Measurements from ENCODE around the gene CIRBP.

The CIRBP gene

DNA sequence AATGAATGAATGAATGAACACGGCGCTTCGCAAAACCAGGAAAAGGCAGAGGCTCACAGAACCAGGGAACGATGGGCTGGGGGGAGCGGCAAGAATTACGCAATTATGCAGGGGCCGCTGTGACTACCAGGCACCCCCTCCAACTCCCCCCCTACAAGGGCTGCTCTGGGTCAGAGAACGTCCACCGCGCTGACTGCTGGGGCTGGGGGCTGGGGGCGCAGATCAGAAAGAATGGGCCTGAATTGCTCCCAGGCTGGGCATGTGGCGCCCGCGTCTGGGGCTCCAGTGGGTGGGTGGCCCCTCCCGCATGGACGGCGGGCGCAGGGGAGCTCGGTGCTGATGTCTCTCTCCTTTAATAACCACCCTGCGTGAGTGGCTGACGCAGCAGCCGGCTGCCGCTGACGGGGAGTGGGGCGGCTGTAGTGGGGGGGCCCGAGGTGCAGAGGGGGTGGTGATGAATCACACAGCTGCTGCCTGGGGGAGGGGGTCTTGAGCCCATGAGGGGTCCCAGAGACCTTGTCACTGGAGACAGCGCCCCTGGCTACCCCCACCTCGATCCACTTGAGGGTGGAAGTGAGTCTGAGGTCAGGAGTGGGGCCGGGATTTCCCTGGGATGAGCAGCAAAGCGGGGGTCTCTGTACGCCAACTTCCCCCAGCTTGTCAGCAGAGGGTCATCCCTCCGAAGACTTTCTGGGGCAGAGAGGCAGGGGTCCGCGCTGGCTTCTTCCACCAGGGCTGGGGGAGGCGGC is 1.5 kb upstream of the CIRBP start:
- DNase-seq (ENCODE audit: low read depth, low spot score): no peak

DNA sequence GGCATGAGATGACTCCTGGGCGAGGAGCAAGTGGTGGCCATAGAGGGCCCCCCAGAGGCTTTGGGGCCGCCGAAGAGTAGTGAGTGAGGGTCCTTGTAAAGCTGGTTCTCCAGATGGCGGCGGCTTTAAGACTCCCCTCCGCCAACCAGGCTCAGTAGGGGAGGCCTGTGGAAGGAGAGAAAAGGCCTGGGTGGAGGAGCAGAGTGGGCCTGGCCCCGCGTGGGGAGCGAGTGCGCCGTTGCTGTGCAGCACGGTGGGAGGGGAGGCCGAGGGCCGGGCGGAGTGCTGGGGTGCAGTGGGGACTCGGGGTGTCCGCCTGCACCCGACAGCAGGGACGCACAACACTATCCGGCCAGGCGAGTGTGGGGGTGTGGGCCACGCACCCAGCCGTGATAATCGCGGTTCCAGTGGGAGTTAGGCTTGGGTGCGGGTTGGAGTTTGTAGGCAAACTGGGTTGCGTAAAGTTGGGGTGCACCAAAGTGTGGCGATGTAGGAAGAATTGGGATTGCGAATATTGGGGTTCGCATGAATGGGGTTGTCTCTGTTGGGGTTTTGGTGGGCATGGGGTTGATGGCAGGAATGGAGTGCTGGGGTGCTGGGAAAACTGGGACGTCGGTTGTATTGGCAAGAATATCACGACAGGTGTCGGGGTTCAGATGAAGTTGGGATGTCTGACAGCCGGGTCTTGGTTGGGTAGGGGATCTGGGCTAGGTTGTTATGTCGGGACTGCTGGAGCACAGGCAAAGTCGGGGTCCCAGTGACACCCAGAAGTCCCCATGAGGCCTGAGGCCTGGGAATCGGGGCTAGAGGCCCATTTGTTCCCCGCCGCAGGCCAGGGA is 687 bp upstream of the CIRBP start:
- DNase-seq (ENCODE audit: low read depth, low spot score): no peak

DNA sequence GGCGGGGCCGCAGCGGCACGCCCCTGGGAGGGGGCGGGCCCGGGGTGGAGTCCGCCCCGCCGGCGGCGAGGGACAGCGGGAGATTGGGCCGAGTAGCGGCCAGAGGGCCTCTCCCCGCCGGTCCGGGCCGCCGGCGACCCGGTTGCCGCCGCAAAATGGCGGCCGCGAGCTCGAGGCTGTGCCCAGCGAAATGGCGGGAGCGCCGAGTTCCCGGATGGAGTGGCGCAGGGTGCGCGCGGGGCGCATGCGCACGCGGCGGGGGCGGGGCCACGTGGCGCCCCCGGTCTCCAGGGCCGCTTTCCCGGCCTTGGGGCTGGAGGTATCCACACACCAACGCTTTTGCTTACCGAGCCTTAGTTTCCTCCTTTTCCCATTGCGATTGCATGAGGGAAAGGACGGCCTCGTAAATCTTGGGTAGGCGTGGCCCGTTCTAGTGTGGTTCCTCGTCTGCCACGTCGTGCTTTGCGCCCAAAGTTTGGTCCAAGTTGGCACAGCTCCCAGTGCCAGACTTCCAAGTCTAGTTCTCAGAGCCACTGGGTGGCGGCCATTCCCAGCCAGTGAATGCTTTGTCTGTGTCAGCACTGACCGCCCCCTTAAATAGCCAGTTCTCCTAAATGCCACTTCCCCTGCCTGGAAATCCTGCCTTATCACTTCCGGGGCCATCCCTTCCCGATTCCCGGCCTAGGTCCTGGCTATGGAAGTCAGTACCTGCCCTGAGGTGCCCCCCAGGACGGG is 513 bp downstream of the CIRBP start:
- DNase-seq (ENCODE audit: low read depth, low spot score): peak; percentile 88

DNA sequence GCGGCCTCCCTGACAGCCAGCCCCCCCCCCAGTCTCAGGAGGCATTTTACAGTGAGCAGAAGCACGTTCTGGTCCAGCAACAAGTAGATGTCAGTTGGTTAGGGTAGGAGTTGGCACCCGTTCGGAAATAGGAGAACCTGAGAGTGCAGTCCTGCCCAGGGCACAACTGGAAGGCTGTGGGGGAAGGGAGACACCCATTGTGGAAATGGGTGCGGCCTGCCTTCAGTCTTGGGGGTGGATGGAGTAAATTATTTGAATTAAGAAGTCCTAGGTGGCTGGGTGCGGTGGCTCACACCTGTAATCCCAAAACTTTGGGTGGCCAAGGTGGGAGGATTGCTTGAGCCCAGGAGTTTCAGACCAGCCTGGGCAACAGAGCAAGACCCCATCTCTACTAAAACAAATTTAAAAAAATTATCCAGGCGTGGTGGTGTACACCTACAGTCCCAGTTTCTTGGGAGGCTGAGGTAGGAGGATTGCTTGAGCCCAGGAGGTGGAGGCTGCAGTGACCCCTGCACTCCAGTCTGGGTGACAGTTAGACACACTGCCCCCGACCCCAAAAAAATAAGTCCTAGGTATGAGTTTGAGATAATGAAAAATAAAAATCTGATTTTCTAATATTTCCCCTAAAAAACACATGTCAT is 1.2 kb downstream of the CIRBP start:
- DNase-seq (ENCODE audit: low read depth, low spot score): no peak

DNA sequence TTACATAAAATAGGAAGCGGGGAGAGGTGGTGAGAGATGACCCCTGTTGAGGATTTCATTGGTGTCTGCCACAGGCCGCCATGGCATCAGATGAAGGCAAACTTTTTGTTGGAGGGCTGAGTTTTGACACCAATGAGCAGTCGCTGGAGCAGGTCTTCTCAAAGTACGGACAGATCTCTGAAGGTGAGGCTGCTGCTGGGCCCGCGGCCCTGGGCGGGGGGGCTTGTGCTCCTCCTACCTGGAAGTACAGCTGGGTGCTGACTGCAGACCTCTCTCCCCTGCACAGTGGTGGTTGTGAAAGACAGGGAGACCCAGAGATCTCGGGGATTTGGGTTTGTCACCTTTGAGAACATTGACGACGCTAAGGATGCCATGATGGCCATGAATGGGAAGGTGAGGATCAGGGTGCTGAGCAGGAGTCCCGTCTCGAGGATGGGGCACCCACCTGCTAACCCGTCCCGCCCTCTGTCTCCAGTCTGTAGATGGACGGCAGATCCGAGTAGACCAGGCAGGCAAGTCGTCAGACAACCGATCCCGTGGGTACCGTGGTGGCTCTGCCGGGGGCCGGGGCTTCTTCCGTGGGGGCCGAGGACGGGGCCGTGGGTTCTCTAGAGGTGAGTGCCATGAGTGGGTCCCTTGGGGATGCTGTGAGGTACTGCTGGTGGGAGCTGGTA is 1.9 kb downstream of the CIRBP start:
- no peak for DNase-seq (ENCODE audit: low read depth, low spot score)

DNA sequence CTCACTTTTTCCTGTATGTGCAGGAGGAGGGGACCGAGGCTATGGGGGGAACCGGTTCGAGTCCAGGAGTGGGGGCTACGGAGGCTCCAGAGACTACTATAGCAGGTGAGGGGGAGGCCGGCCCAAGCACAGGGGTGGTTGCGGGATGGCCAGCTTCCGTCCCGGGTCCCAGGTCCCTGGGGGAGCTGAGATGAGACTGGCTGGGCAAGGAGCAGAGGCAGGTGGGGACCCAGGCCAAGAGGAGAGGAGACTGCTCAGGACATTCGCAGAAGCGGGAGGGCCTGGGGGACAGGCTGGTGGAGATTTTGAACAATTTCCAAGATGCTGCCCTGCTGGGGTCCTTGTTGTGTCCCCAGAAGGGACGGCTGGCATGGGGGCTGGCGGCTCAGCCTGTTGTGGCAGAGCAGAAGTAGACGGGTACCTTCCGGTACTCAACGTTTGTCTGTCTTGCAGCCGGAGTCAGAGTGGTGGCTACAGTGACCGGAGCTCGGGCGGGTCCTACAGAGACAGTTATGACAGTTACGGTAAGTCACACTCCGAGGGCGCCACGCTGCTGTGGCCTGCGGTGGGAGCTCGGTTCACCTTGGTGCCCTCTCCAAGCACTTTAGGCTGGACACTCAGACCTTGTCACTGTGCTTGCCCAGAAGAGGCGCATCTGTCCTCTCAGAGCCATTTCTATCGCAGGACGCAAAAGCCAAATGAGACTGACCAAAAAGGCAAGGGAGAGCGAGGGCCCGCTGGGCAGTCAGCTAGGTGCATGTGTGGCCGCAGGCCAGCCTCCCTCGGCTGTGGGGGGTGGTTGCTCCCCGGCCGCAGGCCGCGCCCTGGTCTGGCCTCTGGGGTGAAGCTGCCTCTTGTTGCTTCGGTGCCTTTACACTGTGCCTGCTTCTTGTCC is 2.6 kb downstream of the CIRBP start:
- DNase-seq (ENCODE audit: low read depth, low spot score): no peak

DNA sequence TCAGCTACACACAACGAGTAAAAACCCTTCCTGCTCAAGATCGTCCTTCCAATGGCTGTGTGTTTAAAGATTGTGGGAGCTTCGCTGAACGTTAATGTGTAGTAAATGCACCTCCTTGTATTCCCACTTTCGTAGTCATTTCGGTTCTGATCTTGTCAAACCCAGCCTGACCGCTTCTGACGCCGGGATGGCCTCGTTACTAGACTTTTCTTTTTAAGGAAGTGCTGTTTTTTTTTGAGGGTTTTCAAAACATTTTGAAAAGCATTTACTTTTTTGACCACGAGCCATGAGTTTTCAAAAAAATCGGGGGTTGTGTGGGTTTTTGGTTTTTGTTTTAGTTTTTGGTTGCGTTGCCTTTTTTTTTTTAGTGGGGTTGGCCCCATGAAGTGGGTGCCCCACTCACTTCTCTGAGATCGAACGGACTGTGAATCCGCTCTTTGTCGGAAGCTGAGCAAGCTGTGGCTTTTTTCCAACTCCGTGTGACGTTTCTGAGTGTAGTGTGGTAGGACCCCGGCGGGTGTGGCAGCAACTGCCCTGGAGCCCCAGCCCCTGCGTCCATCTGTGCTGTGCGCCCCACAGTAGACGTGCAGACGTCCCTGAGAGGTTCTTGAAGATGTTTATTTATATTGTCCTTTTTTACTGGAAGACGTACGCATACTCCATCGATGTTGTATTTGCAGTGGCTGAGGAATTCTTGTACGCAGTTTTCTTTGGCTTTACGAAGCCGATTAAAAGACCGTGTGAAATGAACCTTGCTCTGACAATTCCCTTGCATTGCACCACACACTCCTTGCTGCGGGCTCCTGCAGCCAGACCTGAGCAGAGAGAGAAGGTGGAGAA is 3.5 kb downstream of the CIRBP start:
- no peak for DNase-seq (ENCODE audit: low read depth, low spot score)

DNA sequence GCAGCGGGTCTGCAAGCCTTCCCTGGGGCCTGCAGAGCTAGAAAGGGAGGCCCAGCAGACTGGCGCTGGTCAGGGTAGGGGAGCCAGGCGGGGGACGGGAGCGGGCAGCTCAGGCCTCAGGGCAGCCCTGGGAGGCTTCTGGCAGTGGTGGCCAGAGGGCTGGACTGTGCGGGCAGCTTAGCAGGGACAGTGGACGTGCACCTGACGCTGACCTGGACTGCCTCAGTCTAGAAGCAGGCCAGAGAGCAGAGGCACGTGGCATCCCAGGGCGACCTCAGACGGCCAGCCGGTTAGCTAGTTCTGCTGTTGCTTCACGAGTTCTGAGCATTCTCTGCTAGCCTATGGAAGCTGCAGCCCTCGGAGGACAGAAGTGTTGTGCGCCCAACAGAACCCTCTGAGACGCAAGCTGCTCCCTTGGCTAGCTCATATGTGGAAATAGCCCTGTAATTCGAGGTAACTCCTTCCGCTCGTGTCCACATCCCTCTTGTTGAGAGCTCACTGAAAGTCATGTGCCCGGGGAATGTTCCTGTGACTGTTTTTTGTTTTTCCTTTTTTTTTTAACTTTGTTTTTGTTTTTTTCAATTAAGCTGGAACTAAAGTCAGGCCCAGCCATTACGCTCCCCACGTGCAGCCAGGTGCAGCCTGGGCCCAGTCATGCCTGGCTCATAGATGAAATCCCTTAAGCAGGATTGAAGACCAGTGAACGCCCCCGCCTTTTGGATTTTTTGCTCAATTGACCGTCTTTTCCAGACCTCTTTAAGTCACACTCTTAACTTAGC is 4.3 kb downstream of the CIRBP start:
- DNase-seq (ENCODE audit: low read depth, low spot score): no peak

DNA sequence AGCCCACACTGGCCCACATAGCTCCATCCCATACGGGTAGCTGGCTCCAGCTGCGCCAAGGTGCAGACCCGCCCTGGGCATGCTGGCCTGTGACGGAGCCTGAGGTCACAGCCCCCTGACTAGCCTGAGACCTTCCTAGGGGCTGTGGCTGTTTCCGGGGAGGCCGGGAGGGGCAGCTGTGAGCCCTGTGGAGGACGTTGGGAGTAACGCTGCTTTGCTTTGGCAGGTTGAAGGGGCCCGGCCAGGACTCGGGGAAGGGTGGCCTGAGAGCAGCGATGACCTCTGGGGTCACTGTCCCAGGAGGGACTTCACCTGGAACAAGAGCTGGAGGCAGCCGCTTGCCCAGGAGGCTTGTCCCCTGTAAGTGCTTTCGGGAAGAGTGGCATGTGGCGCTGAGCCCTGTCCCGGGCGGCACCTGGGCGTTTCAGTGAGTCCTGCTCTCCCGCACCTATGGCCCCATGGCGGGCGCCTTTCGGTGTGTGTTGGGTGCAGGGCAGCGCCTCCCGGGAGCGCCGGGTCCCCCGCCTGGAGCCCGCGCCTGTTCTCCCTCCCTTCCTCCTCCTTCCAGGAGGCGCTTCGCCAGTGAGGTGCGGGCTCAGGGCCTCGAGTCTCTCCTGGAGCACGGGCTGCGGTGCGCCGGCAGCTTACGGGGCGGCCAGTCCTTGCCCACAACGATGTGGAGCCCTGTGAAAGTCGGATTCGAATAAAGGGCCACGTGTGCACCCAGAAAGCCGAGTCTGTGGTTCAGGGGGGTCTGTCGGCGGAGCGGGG is 5.1 kb downstream of the CIRBP start:
- peak; percentile 62 for DNase-seq (ENCODE audit: low read depth, low spot score)

DNA sequence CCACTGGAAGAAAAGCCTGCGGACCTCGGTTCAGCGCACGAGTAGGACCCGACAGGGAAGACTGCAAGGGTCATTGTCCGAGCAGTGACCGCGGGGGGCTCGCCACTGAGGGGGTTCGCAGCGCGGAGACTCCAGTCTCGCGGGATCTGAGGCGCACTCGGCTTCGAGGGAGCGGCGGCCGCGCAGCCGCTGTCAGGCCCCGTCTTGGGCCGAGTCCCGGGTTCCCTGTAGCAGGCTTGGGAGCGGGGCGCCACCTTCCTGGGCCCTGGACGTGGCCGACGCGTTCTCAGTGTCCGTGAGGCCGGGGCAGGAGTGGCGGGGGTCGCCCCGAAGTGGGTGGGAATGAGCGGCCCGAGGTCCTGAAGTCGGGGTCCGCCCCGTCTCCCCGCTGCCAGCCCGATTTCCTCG is 5.7 kb downstream of the CIRBP start:
- DNase-seq (ENCODE audit: low read depth, low spot score): peak; percentile 50

DNA sequence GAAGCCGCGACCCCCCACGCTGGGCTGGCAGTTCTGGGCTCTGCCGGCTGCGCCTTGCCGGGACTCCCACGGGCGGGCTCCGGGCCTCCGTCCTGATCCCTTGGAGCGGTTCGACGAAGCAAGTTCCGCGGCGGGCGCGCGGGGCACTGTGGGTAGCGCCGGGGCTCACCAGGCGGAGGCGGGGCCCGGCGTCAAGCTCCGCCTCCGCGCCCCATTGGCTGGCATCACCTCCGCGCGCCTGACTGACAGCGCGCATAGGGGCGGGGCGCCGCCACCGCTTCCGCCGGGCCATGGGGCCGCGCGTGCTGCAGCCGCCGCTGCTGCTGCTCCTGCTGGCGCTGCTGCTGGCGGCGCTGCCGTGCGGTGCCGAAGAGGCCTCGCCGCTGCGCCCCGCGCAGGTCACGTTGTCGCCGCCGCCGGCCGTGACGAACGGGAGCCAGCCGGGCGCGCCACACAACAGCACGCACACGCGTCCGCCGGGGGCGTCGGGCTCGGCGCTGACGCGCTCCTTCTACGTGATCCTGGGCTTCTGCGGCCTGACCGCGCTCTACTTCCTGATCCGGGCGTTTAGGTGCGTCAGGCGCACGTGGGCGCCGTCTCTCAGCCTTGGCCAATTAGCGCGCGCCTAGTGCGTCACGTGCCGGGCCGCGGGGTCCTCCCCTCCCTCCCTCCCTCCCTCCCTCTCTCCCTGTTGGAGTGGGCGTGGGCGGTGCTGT is 6.3 kb downstream of the CIRBP start, which contains the start of gene FAM174C:
Gene FAM174C (plus strand): TSS at position 271 of the 716 bp plus-strand sequence. CDS start 20 bp downstream, at position 291.
- DNase-seq (ENCODE audit: low read depth, low spot score): peak; percentile 98

DNA sequence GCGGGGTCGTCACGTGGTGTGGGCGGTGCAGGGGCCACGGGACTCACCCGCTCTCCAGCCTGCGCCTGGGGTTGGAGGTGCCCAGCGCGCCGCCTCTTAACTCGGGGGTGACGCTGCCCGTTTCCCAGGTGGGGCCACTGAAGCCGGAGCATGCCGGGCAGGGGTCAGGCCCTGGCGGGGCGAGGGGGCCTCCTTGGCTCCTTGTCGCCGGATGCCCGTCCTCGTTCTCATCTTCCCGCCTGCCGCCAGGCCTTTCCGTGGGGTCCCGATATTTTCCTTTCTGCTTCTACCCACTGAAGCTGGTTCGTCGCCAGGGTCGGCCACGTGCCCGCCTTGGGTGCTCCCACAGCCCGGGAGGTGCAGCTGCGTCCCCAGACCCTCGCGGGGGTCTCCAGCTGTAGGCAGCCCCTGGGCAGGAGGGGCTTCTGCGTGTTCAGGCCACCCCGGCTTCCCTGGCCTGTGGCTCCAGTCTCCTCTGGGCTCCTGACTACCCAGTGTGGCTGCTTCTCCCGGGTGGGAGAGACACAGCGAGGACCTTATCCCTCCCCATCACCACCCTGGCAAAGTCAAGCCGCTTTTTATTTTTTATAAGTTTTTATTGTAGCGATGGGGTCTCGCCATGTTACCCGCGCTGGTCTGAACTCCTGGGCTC is 7.0 kb downstream of the CIRBP start:
- DNase-seq (ENCODE audit: low read depth, low spot score): no peak

DNA sequence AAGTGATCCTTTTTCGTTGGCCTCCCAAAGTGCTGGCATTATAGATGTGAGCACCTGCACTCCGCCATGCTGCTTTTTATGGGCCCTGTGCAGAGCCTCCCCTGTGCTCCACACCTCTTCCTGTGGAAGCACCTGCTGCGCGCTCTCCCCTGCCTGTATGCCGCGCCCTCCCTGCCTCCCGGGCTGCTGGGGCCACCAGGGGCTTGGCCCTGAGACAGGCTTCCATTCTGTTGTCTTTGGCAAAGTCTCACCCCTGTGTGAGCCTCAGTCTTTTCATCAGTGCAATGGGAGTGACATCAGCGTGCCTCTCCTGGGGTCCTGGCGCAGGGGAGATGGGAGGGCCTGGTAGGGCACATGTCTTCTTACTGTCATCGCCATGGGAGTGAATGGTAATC is 7.5 kb downstream of the CIRBP start:
- no peak for DNase-seq (ENCODE audit: low read depth, low spot score)

DNA sequence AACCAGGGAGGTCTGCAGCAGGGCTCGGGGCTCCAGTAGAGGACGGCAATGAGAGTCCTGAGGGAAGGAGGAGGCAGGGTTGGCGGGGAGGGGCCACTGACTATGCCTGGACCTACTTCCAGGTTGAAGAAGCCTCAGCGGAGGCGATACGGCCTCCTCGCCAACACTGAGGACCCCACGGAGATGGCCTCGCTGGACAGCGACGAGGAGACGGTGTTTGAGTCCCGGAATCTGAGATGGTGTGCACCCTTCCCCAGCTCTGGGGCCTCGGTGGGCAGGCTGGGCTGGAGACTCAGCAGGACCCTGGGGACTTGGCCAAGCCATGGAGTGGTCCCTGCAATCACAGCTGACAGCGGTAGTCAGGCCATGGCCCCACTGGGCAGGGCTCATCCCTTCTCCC is 7.9 kb downstream of the CIRBP start:
- DNase-seq (ENCODE audit: low read depth, low spot score): no peak

DNA sequence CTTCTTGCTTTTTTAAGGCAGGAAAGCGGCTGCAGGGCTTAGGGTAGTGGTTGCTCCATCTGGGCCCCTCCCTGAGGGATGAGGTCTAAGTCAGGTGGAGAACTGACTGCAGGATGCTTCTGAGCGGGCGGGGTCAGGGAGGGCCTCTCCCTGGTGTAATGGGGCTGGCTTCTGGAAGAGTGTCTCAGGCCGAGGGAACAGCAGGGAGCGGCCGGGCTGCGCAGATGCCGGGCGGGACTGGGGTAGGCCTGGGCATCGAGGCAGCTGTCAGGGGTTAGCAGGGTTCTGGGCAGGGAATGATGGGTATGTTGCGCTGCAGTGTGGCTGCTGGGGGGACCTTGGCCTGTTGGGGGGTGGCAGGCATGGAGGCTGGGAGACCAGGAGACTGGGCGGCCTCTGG is 8.9 kb downstream of the CIRBP start:
- DNase-seq (ENCODE audit: low read depth, low spot score): no peak
